Memory B cell (primary cell): Measurements from ENCODE around the gene POLD1.
"Not testable (repeated sequence)": the region's sequence is repeated elsewhere in the genome, so short reads cannot be mapped to it uniquely, and the experiment has no call there.

Experiments
- ATAC-seq: fragments of 150-1000 bp; cut with Tn5 transposase; 2 replicates; pipeline ENCODE4 v1.10.0; 2021; ENCODE audit warnings: low read depth, mild to moderate bottlenecking, moderate library complexity
- DNase-seq, 2 donors: peaks; one replicate each; pipeline ENCODE4 v3.0.0; 2022; ENCODE audit warnings: low spot score in 2 of 2
- H3K27ac Mint-ChIP-seq: one replicate; pipeline ENCODE4 v1.8.0; 2022; ENCODE audit warnings: mild to moderate bottlenecking, moderate library complexity, mixed read lengths
- H3K27me3 Mint-ChIP-seq: one replicate; pipeline ENCODE4 v1.8.0; 2022; ENCODE audit warnings: mixed read lengths
- H3K36me3 Mint-ChIP-seq: one replicate; pipeline ENCODE4 v1.8.0; 2022; ENCODE audit warnings: mild to moderate bottlenecking, mixed read lengths
- H3K4me1 Mint-ChIP-seq: one replicate; pipeline ENCODE4 v1.8.0; 2022; ENCODE audit warnings: mixed read lengths
- H3K4me3 Mint-ChIP-seq: one replicate; pipeline ENCODE4 v1.8.0; 2022; ENCODE audit warnings: mild to moderate bottlenecking, moderate library complexity, mixed read lengths
- H3K9me3 Mint-ChIP-seq: one replicate; pipeline ENCODE4 v1.8.0; 2022; ENCODE audit warnings: mixed read lengths

Gene POLD1

DNA sequence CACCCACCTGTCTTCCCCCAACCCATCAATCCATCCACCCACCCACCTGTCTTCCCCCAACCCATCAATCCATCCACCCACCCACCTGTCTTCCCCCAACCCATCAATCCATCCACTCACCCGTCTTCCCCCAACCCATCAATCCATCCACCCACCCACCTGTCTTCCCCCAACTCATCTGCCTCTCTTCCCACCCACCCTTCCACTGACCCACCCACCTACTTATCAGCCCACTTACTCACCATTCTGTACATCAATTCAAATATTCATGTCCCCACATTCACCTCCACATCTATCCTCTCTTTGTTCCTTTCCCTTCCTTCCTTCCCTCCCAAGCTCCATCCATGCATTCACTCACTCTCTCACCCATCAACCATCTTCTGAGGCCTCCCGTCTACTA, 55.0 kb downstream of the POLD1 start:
- not testable (repeated sequence) for H3K4me3 Mint-ChIP-seq, H3K27ac Mint-ChIP-seq, ATAC-seq, DNase-seq, H3K9me3 Mint-ChIP-seq, H3K27me3 Mint-ChIP-seq, H3K36me3 Mint-ChIP-seq
- H3K4me1 Mint-ChIP-seq: peaks cover 25% of the 10 kb centered on the region

DNA sequence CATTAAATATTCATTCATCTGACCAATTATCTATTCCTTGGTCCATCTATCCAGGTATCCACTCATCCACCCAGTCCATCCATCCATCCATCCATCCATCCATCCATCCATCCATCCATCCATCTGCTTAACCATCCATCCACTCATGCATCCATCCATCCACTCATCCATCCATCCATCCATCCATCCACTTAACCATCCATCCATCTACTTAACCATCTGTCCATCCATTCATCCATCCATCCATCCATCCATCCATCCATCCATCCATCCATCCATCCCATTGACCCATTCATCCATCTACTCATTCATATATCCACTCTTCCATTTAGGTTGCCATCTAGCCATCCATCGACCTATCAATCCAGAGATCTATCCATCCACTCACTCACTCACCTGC, 59.9 kb downstream of the POLD1 start:
- H3K9me3 Mint-ChIP-seq: peaks cover 4% of the 10 kb centered on the region
- ATAC-seq (no peak), DNase-seq (no peak)
- H3K4me1 Mint-ChIP-seq: peaks cover 7% of the 10 kb centered on the region
- peaks cover 4% of the 10 kb centered on the region for H3K27me3 Mint-ChIP-seq
- H3K4me3 Mint-ChIP-seq: no peak overlapping the region
- no peak overlapping the region for H3K27ac Mint-ChIP-seq
- no peaks in the 10 kb centered on the region for H3K36me3 Mint-ChIP-seq

DNA sequence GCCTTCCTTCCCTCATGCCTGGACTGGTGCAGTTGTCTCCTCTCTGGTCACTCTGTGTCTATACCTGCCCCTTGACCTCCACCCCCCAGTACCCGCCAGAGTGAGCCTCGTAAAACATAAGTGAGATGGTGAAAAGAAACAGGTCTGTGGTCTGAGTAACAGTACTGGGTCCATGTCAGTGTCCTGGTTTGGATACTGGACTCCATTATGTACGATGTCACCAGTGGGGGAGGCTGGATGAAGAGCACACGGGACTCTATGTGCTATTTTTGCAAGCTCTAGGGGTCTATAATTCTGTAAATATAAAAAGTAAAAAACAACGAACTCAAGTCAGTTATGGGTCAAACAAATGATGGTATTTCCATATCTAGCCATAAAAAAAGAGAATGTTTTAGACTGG, 62.9 kb downstream of the POLD1 start:
- H3K27me3 Mint-ChIP-seq: peaks cover 4% of the 10 kb centered on the region
- peaks cover 4% of the 10 kb centered on the region for H3K9me3 Mint-ChIP-seq
- H3K4me1 Mint-ChIP-seq: peaks cover 5% of the 10 kb centered on the region

DNA sequence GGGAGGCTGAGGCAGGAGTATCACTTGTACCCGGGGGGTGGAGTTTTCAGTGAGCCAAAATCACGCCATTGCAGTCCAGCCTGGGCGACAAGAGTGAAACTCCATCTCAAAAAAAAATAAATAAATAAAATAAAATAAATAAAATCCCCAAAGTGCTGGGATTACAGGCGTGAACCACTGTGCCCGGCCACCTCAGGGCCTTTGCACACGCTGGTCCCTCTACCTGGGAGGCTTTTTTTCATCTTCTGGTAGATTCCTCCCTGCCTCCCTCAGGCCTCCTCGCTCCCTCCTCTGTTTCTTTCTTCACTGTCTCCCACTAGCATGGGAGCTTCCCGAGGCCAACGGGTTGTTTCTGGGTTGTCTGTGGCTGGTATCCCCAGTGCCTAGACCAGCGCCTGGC, 63.6 kb downstream of the POLD1 start:
- peaks cover 5% of the 10 kb centered on the region for H3K4me1 Mint-ChIP-seq
- H3K36me3 Mint-ChIP-seq: no peaks in the 10 kb centered on the region
- peaks cover 4% of the 10 kb centered on the region for H3K27me3 Mint-ChIP-seq
- DNase-seq (no peak), ATAC-seq (no peak)
- no peak overlapping the region for H3K27ac Mint-ChIP-seq
- H3K9me3 Mint-ChIP-seq: peaks cover 4% of the 10 kb centered on the region
- H3K4me3 Mint-ChIP-seq: no peak overlapping the region

More for the DNA sequence above, 62.9 kb downstream of the POLD1 start:
- no peak for DNase-seq
- ATAC-seq: no peak
- H3K27ac Mint-ChIP-seq: no peak overlapping the region
- H3K4me3 Mint-ChIP-seq: no peak overlapping the region
- H3K36me3 Mint-ChIP-seq: no peaks in the 10 kb centered on the region

DNA sequence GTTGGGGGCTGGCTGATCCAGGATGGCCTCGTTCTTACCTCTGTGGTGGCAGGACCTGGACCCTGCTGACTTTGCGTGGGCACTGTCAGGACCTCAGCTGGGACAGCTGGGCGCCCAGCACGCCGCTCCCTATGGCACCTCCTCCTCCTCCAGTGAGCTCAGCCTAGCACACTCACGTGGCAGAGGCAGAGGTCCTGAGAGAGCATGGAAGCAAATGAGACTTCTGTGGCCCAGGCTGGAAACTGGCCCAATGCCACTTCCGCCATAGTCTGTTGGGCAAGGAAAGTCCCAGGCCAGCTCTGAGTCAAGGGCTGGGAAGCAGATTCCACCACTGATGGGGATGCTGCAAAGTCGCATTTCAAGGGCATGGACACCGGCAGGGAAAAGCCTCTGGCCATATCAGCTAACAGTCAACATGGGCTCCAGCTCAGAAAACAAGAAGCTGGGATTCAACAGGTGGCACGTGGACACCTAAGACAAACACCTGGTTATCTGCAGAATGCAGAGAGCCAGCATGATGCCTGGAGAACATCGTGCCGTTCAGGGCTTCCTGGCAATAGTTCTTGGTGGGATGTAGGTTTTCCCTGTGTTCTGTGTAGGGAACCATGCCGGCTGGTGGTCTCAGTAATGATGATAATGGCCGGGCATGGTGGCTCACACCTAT, 65.2 kb downstream of the POLD1 start:
- Mint-ChIP-seq H3K36me3 (no peaks in the 10 kb centered on the region), H3K27ac (no peak overlapping the region), H3K9me3 (no peaks in the 10 kb centered on the region), H3K4me3 (no peak overlapping the region), H3K27me3 (peaks cover under 1% of the 10 kb centered on the region), H3K4me1 (no peaks in the 10 kb centered on the region)
- ATAC-seq (no peak), DNase-seq (no peak)

DNA sequence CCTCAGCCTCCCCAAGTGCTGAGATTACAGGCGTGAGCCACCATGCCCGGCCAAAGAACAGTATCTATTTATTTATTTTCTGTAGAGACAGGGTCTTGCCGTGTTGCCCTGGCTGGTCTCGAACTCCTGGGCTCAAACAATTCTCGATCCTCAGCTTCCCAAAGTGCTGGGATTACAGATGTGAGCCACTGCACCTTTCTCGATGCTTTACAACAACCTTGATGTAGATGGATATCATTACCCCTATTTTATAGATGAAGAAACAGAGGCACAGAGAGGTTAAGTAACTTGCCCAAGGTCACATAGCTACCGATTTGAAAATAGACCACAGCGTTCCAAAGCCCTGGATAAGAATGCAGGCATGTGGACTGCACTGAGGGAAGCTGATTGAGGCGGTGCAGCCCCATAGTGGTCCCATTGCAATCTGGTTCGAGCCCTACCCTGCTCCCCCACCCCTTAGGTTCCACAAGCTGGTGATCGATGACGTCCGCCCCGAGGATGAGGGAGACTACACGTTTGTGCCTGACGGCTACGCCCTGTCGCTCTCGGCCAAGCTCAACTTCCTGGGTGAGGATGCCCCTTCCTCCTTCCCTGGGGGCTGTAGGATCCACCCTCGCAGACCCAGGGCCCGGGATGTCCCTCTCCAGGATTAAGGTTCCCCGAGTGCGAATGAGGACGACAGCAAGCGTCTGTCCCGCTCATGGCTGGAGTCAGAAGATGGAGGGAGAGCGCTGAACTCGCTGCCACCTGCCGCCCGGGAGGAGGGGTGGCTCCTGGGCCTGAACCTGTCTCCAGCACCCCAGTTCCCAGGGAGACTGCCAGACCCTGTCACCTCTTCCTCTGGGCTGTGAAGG, 66.4 kb downstream of the POLD1 start:
- Mint-ChIP-seq H3K36me3 (no peaks in the 10 kb centered on the region), H3K27me3 (no peaks in the 10 kb centered on the region), H3K27ac (no peak overlapping the region), H3K9me3 (no peaks in the 10 kb centered on the region), H3K4me3 (no peak overlapping the region), H3K4me1 (no peaks in the 10 kb centered on the region)
- DNase-seq (no peak), ATAC-seq (no peak)

DNA sequence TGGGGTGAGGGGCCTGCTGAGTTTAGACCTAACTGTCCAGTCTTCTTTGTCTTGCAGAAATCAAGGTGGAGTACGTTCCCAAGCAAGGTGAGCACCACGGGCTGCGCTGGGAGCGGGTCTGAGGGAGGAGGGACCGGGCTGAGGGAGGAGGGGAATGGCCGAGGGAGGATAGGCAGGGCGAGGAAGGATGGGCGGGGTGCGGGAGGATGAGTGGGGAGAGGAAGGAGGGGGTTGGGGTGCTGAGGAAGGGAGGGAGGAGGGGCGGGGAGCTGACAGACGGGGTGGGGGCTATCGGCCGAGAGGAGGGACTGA, 67.0 kb downstream of the POLD1 start:
- no peak for ATAC-seq
- H3K27me3 Mint-ChIP-seq: no peaks in the 10 kb centered on the region
- H3K4me1 Mint-ChIP-seq: peaks cover 3% of the 10 kb centered on the region
- no peak for DNase-seq
- H3K36me3 Mint-ChIP-seq: no peaks in the 10 kb centered on the region
- H3K4me3 Mint-ChIP-seq: no peak overlapping the region
- H3K27ac Mint-ChIP-seq: no peak overlapping the region
- peaks cover 2% of the 10 kb centered on the region for H3K9me3 Mint-ChIP-seq

DNA sequence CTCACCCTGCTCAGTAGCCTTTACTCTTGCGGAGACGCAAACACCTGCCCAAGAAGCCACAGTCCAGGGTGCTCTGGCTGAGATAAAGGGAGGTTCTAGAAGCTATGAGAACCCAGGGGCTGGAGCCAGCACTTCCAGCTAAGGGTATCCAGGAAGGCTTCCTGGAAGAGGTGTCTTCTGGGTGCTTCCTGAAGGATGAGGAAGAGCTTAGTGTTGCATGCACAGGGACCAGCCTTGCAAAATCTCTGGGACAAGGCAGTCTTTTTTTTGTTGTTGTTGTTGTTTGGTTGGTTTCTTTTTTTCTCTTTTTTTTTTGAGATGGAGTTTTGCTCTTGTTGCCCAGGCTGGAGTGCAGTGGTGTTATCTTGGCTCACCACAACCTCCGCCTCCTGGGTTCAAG, 69.1 kb downstream of the POLD1 start:
- Mint-ChIP-seq H3K4me3 (no peak overlapping the region), H3K36me3 (no peaks in the 10 kb centered on the region), H3K27me3 (no peaks in the 10 kb centered on the region), H3K9me3 (peaks cover 2% of the 10 kb centered on the region), H3K4me1 (peaks cover 3% of the 10 kb centered on the region), H3K27ac (no peak overlapping the region)
- DNase-seq (no peak), ATAC-seq (no peak)

DNA sequence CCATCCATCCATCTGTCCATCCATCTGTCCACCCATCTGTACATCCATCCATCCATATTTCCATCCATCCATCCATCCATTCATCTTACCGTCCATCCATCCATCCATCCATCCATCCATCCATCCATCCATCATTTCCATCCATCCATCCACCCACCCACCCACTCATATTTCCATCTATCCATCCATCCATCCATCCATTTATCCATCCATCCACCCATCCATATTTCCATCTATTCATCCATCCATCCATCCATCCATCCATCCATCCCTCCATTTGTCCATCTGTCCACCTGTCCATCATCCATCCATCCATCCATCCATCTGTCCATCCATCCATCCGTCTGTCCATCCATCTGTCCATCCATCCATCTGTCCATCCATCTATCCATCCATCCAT, 71.8 kb downstream of the POLD1 start:
- Mint-ChIP-seq H3K36me3 (no peaks in the 10 kb centered on the region), H3K27ac (no peak overlapping the region), H3K4me1 (peaks cover 15% of the 10 kb centered on the region), H3K9me3 (peaks cover 2% of the 10 kb centered on the region), H3K27me3 (no peaks in the 10 kb centered on the region), H3K4me3 (no peak overlapping the region)
- DNase-seq (no peak), ATAC-seq (no peak)

DNA sequence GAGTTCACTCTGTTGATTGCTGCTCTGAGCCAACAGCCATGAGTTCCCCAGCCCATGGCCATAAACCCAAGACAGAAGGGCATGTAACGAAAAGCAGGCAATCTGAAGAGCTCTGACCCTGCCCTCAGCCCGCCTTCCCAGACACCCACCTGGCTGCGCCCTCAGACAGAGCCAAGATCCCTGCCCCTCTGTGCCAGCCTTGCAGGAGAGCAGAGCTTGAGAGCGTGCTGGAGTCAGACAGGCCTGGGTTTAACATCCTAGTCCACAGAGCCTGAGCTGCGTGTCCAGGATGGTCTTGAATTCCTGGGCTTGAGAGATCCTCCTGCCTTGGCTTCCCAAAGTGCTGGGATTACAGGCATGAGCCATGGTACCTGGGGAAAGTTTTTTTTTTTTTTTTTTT, 73.2 kb downstream of the POLD1 start:
- no peak overlapping the region for H3K4me3 Mint-ChIP-seq
- no peak for ATAC-seq
- peaks cover 19% of the 10 kb centered on the region for H3K4me1 Mint-ChIP-seq
- H3K27me3 Mint-ChIP-seq: no peaks in the 10 kb centered on the region
- no peak for DNase-seq
- H3K27ac Mint-ChIP-seq: no peak overlapping the region
- peaks cover 2% of the 10 kb centered on the region for H3K9me3 Mint-ChIP-seq
- no peaks in the 10 kb centered on the region for H3K36me3 Mint-ChIP-seq

DNA sequence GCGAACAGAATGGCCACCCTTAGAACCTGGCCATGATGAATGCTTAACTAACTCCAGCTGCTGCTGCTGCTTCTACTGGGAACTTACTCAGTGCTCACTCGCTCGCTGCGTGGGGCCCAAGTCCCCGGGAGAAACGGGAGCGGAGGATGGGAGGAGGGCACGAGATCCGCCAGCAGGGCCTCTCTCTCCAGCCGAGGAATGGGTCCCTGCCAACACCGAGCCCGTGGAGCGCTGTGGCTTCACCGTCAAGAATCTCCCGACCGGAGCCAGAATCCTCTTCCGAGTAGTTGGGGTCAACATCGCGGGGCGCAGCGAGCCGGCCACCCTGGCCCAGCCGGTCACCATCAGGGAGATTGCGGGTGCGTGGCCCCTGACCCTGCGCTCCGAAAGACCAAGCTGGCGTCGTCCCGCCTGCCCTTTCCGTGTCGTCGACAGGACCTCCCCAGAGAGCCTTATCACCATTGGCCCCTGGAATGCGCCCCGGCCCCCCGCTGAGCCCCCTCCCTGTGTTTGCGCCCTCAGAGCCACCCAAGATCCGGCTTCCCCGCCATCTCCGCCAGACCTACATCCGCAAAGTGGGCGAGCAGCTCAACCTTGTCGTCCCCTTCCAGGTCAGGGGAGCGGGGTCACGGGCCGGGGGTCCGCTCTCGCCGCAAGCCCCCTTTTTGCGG, 74.4 kb downstream of the POLD1 start:
- Mint-ChIP-seq H3K9me3 (peaks cover 2% of the 10 kb centered on the region), H3K36me3 (no peaks in the 10 kb centered on the region), H3K27ac (no peak overlapping the region), H3K4me3 (no peak overlapping the region), H3K27me3 (no peaks in the 10 kb centered on the region), H3K4me1 (peaks cover 19% of the 10 kb centered on the region)
- no peak for ATAC-seq
- no peak for DNase-seq

DNA sequence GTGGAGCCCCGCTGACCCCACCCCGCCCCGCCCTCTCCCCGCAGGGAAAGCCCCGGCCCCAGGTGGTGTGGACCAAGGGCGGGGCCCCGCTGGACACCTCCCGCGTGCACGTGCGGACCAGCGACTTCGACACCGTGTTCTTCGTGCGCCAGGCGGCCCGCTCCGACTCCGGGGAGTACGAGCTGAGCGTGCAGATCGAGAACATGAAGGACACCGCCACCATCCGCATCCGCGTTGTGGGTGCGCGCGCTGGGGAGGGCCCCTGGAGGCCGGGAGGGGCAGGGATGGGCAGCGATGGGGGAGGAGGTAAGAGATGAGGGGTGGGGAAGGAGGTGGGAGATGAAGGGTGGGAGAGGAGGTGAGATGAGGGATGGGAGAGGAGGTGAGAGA, 74.9 kb downstream of the POLD1 start:
- DNase-seq (no peak), ATAC-seq (no peak)
- Mint-ChIP-seq H3K4me3 (no peak overlapping the region), H3K27me3 (no peaks in the 10 kb centered on the region), H3K27ac (no peak overlapping the region), H3K9me3 (peaks cover 2% of the 10 kb centered on the region), H3K36me3 (no peaks in the 10 kb centered on the region), H3K4me1 (peaks cover 19% of the 10 kb centered on the region)

DNA sequence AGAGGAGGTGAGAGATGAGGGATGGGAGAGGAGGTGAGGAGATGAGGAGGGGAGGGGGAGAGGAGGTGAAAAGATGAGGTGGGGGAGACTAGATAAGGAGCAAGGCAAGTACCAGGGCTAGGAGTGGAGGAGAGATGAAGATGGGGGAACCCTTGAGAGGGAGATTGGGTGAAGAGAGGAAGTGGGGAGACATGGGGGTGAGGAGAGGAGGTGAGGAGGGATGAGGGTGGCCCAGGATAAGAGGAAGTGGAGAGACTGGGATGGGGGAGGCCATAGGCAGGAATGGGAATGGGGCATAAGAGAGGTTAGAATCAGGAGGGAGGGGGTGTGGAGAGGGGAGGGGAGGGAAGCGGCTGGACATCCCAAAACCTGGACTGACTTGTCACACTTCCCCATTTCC, 75.5 kb downstream of the POLD1 start:
- Mint-ChIP-seq H3K36me3 (no peaks in the 10 kb centered on the region), H3K4me1 (peaks cover 19% of the 10 kb centered on the region), H3K9me3 (peaks cover 2% of the 10 kb centered on the region), H3K27me3 (no peaks in the 10 kb centered on the region), H3K4me3 (peak overlapping the region; percentile 60), H3K27ac (peak overlapping the region; percentile 97)
- ATAC-seq (no peak), DNase-seq (no peak)

DNA sequence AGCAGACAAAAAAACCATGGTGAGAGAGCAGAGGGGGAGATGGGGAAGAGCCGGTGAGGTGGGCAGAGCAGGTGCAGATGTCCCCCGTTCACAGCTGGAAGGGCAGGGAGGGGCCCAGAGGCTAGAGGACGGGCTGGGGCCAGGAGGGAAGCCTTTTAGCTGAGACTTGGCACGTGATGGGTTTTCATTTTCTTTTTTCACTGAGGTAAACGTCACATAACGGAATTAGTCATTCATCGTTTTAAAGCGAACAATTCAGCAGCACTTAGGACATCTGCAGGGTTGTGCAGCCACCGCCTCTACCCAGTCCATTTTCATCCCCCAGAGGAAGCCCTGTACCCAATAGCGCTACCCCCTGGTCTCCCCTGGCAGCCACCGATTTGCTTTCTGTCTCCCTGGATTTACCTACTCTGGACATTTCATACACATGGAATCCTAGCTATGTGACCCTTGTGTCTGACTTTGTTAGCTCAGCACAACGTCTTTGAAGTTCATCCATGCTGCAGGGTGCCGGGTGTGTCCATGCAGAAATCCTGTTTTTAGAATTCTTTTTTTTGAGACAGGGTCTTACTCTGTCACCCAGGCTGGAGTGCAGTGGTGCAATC, 76.1 kb downstream of the POLD1 start:
- Mint-ChIP-seq H3K4me1 (peaks cover 19% of the 10 kb centered on the region), H3K36me3 (no peaks in the 10 kb centered on the region), H3K9me3 (peaks cover 2% of the 10 kb centered on the region), H3K4me3 (peak overlapping the region; percentile 60), H3K27me3 (no peaks in the 10 kb centered on the region), H3K27ac (peak overlapping the region; percentile 97)
- DNase-seq (peak; percentile 39 to 44), ATAC-seq (peak; percentile 79)
